Activated CD4-positive, alpha-beta T cell treated with anti-CD3 and anti-CD28 coated beads, Interleukin-2, amount 50 U/mL, for 16 hours (primary cell): ENCODE measurements around the gene PSMA2.

Source experiments
- DNase-seq: peaks from one replicate; pipeline ENCODE4 v3.0.0-alpha.2; 2020

PSMA2 gene

DNA sequence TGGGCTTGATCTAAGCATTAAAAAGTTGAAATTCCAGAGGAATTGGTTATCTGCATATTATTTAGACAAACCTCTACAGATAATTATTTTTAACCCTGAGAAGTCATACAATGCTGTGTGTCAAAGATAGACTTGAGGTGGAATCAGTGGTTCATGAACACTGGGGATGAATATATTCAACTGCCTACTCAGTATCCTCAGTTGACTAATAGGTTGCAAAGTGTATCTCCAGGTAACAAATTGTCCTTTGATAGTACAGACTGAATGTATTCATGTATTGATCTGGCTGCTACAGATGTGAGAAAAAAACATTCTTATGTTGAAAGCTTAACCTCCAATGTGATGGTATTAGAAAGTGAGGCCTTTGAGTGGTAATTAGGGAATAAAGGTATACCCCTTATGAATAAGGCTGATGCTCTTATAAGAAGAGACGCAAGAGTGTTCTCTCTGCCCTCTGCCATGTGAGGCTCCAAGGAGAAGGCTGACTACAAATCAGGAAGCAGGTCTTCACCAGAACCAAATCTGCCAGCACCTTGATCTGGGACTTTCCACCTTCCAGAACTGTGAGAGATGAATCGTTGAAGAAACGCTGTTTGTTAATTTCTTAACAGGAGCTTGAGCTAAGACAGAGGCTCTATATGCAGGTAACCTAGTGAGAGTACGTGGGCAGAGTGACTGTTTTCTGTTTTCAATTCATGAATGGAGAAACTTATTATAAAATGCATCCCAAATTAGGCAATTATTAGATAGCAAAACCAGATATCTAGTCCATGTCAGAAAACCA lies 7.7 kb upstream of the PSMA2 start:
- DNase-seq: no peak

DNA sequence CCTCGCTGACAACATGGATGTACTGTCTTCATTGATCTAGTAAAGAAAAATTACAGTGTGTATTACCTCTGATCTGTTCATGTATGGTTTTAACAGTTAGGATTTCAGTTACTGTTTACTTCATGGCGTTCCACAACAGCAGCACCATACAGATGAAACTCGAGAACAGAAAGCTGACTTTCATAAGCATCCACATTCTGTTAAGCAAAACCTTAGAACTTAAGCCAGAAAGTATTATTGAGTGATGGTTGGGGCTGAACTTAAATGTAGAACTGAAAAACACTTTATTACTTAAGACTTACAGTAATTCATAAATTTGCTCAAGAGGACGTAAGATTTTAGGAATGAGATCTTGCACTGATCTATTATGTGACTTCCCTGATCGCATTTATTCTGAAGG lies 3.9 kb upstream of the PSMA2 start:
- no peak for DNase-seq

DNA sequence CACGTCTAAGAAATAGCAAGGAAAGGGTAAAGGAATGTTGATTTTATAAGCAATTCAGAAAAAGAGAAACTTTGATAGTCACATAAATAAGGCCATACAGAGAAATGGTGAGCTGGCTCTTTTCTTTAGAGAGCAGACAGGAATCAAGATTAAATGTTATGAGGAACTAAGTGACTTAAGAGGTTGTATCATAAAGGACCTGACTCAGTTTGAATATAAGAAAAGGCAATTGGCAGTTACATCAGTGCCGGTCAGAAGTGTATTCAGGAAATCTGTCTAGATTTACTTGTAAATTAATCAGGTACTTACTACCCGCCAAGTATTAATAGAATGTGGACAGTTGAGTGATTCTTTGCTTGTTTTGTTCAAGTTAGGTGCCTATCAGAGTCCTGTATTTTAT lies 2.3 kb upstream of the PSMA2 start:
- DNase-seq: no peak

DNA sequence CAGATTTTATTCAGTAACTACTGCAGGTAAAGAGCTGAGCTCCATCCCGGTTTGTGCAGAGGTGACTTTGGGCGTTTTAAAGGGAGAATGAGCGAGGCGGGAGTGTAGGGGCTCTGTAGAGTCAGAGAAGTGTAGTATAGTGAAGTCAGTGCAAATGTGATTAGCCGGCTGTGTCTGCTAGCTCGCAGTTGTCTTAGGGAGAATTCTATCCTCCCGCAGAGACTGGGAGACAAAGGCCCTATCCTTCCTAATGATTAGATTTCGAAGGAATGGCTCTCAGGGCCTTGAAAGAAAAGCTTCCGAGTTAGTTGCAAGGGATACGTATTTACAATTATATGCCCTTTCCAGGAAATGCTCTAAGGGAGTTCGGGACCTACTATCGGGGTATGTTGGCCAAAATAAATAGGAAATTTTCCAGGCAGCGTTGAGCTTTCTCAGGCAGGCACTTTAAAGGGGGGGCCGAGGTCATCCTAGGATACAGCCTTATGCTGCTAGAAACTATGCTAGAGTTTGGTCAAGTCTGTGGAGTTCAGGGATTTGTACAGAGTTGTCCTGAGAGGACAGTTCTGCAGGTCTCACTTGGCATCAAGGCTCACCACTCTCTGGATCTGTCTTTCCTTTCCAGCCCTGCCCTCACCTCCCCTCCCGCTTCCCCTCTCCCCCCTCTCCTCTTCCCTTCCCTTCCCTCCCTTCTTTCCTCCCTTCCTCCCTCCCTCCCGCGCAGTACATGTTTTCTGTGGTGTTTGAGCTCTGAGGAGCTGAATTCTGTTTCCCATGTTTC lies 1.0 kb upstream of the PSMA2 start:
- DNase-seq: no peak

DNA sequence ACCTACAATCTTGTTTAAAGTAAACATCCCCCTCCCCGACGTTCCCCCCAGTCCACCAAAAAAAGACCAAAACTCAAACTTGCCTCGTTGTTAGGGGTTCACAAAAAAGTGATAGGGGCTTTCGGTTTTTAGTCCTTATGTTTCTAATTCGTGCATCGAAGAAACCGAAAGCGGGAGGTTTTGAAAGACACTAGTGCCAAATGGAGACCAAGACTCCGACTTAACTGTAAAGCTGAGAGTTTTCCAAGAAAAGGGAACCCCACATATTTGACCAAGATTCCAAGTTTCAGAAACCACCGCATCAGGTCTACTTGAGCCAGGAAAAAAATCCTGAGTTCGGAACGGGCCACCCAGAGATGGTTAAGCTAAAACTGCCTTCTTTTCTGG lies 534 bp downstream of the PSMA2 start:
- DNase-seq: no peak

DNA sequence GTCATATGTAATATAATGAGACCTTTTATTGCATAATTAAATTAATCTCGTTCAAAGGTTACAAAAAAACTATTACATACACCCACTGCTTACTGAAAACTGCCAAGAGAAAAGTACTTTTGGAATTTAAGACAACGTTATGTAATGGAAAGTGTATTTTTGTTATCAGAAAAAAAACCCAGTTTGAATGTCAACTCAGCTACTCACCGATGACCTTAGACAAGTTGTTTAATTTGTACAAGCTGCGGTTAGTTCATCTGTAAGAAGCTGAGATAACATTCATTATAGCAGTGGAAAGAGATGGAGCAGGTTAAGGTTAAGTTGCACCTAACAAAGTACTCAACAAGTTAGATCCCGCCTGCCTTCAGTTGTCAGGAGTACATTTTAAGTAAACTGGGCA lies 1.1 kb downstream of the PSMA2 start:
- no peak for DNase-seq

DNA sequence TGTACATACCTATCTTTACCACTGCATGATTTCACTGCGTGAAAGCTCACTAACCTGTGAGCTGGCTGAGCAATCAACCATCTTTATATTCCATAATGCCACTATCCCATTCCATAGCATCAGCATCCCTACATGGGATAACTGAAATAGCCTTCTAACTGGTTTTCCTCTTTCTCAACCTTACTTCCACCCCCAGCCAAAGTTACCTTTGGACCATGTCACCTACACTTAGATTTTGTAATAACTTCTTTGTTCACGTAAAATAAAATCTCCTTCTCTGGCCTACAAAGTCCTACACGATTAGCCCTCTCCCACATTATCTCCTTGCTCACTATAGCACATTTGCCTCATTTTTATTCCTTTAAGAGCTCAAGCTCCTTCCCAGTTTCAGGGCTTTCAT lies 2.5 kb downstream of the PSMA2 start:
- DNase-seq: no peak

DNA sequence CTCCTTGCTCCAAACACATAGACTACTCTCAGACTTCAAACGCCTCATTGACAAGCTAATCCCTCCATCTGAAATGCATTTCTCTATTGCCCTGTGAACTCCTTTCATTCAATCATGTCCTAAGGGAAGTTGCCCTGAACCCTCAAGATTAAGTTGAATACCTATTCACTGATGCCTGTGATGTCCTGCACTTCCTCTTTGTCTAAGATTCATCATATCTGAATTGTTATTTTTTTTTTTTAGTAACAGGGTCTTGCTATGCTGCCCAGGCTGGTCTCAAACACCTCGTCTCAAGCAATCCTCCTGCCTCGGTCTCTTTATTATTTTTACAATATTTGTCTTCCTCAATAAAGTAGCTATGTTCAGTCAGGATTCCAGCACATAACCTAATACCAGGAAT lies 3.2 kb downstream of the PSMA2 start:
- DNase-seq: no peak

DNA sequence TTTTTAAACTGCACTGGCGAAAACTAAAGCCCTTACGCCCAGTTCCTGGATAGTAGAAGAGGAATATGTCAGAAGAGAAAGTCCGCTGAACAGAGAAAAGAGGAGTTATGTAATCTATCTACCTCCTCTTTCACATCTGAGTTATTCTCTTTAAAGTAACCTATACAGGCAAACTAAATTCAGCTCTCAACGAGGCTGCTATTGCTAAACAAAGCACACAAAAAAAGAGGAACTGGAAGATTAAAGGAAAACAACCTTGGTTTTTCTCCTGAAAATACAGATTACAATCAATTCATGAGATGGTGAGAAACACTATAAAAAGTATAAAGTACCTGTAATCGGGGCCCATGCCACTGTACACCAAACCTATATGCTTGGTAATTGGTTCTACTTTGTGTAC lies 5.8 kb downstream of the PSMA2 start:
- DNase-seq: no peak

DNA sequence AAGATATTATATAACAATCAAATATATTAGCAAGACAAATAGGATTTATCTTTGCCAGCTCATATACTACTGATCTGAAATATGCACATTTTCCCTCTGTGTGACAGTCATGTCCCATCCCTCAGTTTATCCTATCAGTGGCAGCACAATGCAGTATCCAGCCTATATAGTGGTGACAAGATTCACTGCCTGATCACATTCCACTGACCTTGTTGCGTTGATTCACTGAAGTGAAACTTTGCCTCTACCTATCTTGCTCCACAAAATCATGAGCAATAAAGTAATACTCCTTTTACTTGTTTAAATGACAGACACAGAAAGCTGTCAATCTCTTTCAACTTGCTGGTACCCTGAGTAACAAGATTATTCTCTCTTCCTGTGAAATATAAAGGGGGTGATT lies 6.3 kb downstream of the PSMA2 start:
- DNase-seq: no peak

DNA sequence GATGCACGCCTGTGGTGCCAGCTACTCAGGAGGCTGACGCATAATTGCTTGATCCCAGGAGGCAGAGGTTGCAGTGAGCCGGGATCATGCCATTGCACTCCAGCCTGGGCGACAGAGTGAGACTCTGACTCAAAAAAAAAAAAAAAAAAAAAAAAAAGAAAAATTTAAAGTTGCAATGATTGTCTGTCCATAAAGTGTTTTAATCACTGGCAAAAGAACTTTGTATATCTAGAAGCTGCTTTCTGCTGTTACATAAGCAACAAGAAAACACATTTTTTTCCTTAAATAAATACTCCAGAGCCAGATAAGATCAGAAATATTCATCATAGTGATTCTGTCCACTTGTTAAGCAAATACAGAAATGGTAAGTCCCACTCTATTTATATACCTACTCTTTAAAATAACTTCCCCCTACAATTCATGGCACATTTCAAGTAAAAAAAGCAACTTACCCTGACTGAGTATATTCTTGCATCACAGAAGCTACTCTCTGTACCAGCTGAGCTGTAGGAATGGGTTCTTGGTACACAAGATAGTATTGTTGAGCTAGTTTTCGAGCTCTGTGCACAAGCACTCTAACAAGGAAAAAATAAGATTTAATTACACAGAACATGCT lies 7.6 kb downstream of the PSMA2 start:
- no peak for DNase-seq

DNA sequence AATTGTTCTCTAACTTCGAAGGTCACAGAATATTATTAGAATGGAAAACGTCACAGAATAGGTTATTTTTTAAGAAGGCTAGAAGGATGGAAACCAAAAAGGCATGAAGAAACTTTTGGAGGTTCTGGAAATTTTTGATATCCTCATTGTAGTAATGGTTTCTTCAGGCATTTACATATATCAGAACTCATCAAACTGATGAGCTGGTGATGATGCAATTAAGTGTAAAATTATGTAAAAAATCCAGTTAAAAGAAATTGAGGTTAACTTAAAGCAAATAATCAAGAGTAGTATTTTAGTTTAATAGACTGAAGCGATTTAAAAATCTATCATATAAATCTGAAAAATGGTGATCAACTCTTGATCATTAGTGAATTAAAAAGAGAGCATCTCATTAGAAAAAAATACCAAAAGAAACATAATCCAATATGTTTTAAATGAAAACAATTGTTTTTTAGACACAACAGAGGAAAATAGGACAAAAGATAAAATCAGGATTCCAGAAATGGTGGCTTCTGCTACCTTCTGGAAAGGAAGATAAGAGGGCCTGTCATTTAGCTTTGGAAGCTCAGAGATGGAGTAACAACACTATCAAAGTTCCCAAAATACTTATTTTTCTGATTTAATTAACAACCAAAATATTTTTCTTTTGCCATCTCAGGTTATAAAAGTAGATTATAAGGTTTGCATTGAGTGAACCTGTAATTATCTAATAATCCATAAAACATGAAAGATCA lies 9.8 kb downstream of the PSMA2 start:
- no peak for DNase-seq

DNA sequence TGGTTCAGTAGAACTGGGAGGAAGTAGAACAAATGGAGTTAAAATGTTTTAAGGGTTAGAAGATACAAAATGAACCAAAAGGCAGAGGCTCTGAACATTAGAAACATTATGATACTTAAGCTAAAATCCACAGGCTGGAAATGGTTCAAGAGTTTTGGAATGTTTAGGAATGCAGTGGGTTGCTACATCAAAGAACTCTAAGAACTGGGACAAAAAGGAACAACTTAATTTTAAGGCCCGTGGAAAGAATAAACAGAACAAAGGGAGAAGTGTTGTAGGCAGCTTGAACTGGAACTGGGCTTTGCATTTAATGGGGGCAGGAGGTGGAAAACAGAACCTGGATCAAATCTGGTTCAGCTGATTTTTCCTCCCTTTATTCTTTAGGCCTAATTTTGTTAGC lies 16.6 kb downstream of the PSMA2 start:
- DNase-seq: no peak

DNA sequence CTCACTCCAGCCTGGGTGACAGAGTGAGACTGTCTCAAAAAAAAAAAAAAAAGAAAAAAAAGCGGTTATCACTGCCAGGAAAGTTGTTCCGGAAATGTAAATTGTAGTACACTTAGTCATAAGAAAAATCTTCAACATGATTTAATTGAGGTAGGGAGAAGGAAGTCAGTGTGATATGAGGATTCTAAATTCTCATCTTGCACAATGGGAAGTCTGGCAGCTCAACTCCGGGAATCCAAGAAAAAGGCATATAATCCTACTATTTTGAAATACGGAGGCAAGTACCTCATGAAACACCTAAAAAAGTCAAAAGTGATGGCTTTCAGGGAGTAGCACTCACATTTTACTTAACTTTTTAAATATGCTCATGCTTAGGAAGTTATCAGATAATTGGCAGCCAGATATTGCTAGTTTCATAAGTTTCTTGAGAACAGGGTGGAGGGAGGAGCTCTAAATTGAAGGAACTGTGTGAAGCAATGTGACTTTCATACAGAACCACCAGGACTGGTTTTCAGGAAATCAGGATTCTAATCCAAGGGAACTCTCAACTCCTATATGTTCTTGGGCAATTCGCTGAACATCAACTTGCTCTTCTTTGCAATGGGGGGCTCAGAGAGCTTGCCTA lies 17.4 kb downstream of the PSMA2 start:
- DNase-seq: no peak

DNA sequence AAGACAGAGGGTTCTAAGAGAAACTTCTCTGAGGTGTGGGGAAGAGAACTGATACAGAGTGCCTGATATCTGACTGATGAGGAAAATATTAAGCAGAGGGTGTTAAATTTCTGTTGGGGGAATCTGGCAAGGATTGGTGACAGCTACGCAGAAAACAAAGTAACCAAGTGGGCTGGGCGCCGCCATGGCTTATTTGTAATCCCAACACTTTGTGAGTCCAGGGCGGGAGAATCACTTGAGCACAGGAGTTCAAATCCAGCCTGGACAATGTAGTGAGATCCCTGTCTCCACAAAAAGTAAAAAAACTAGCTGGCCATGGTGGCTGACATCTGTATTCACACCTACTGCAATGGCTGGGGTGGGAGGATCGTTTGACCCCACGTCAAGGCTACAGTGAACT lies 18.0 kb downstream of the PSMA2 start:
- DNase-seq: no peak

DNA sequence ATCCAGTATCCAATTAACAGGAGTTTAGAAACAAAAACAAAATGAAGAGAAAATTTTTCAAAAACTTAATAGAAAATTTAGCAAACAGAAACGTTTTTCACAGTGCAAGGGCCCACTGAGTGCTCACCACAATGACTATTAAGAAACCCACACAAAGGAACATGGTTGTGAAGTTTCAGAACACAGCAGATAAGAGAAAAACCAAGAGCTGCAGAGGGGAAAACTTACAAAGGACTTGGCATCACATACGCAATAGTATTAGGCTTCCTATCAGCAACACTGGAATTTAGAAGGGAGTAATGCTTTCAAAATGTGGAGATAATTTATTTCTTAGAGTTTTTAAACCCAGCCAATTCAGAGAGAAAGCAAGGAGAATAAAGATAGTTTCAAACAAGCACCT lies 18.4 kb downstream of the PSMA2 start:
- DNase-seq: peak; percentile 33

DNA sequence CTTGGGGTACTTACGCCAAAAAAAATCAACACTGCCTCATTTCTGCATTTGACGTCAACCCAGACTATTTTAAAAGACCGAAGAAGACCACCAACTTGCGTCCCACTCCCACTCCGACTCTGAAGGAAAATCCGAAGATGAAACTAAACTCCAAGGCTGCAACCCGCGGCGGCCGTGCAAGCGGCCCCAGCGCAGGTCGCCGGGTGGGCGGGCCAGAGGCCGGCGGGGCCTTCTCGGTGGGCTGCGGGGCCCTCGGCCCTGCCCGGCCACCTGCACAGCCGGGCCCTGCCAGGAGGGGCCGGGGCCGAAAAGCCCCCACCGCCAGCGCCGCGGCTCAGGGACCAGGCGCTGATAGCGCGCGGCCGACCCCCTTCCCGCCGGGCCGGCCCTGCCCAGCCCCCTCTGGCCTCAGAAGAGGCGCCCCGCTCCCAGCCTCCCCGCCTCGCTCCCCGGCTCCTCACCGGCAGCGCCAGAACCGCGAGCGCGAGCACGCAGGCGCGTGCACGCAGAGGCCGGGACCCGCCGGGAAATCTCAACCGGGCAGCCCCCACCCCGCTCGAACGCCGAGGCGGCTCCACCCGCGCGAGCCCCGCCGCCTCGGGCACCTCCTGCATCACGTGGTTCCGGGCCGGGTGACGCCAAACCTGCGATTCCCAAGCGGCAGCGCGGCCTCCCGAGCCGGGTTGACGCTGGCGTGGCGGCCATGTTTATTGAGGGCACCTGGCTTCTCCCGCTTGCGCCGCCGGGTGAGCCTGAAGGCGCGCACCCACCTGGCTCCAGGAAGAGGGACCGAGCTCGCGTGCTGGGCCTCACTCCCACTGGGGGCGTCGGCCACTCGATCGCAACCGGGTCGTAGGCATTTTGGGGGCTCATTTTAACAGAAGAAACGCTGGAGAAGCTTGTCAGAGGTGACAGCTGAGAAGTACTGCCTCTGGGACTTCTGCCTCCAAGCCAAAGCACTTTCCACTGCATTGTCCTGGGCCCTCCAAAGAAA lies 20.2 kb downstream of the PSMA2 start, which contains the start of gene C7orf25:
C7orf25 (minus strand) TSS at position 617 of the 994 bp plus-strand sequence. CDS start 1,170 bp downstream, outside the sequence.
- peak; percentile 96 for DNase-seq

DNA sequence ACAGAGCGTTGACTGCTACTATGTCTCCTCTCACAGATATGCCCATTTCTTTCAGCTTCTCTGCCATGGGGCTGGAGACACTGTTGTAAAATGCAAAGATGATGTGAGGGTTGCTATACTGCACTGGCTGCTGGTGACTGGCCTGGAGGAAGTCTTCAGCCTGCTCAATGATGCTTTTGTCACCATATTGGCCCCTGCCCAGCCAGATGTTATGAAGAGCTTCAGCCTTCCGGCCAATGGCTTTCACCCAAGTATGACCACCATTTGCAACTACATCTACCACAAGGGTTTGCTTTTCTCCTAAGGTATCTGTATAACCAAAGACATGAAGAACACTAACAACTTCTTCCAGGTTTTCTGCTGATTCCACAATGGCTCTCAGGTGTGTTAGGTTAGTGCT lies 21.7 kb downstream of the PSMA2 start:
- no peak for DNase-seq

DNA sequence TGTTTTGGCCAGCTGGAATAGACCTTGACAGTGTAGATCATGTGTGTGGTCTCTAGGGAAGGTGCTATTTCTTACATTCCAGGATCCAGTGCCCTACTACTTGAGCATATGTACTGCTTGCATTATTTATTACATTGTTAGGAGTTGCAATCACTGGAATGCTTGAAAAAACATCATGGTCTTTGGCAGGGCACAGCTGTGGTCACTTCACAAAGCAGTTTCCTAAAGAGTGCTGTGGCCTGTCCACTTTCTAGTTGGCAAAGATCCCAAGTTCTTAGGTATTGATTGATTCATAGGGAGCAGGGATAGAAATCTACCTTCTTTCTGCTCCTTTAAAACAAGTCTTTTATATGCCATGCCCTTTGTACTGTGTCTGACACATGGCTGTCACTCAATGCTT lies 24.7 kb downstream of the PSMA2 start:
- DNase-seq: no peak

DNA sequence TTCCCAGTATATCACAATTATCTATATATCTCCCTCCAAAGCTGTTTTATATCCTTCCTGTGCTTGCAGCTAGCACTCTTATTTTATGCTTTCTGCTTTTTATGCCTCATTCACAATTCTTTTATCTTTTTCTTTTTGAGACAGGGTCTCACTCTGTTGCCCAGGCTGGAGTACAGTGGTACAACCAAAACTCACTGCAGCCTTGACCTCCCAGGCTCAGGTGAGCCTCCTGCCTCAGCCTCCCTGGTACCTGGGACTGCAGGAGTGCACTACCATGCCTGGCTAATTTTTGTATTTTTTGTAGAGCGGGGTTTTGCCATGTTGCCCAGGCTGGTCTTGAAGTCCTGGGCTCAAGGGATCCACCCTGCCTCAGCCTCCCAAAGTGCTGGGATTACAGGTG lies 25.8 kb downstream of the PSMA2 start:
- DNase-seq: no peak

DNA sequence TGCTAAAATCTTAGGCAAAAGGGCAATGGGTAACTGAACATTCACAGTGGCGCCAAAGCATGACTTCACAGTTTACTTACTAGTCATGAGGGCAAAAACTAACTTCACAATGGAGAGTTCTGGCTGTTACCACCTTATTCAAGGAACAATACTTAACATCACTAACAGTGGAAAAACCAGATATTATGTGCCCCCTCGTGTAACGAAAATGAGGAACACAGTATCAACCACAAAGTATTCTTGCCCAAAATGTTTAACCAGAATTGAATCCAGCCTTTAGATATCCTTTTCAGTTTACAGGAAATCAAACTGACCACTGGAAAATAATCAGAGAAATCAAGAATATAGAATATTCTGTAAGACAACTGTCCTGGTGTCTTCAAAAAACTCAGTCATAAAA lies 29.6 kb downstream of the PSMA2 start:
- no peak for DNase-seq

DNA sequence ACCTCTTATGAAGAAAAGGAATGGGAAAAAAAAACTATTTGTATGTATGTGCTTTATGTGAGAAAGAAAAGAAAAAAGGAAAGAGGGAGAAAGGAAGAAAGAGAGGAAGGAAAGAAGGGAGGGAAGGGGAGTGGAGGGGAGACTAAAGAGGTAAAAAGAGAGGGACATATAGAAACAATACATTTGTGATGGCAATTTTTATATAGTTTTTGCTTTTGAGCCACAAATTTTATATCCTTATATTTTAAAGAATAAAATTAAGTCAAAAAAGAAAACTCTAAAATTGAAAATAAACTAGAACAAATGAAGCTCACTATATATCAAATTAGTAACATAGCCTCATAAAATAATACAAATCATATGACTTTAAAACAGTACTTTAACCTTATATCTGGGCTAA lies 31.1 kb downstream of the PSMA2 start:
- no peak for DNase-seq
